PC-9 (cell line): ENCODE data around the gene PITPNB.

ENCODE experiments used
- EZH2 ChIP-seq: fragments of 200-600 bp; sonication (generic); IDR thresholded peaks from 2 replicates; pipeline ENCODE4 v1.8.0; 2017; ENCODE audit warnings: antibody characterized with exemption, low read depth
- TF ChIP-seq, protein P1 (sequence below): fragments of 200-600 bp; sonication (generic); conservative IDR thresholded peaks from 2 replicates; pipeline ENCODE4 v1.6.1; 2017; ENCODE audit warnings: mixed run types, antibody characterized with exemption, mild to moderate bottlenecking, moderate library complexity

DNA sequence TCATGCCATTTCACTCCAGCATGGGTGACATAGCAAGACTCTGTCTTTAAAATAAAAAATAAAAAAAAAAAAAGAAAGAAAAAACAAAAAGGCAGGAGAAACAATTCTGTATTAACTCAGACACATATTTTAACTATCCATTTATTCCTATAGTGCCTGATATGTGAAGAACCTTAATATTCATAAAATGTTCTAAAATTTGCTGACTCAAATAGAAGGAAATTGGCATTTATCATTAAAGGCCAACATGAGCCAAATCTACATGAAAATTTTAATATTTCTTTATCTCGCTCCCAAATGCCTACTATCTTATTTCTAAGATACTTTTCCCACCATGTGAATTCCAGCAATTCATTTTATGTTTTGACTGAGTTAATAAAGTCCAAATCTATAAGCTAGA lies 18.9 kb downstream of the PITPNB start:
- TF ChIP-seq, protein P1, sequence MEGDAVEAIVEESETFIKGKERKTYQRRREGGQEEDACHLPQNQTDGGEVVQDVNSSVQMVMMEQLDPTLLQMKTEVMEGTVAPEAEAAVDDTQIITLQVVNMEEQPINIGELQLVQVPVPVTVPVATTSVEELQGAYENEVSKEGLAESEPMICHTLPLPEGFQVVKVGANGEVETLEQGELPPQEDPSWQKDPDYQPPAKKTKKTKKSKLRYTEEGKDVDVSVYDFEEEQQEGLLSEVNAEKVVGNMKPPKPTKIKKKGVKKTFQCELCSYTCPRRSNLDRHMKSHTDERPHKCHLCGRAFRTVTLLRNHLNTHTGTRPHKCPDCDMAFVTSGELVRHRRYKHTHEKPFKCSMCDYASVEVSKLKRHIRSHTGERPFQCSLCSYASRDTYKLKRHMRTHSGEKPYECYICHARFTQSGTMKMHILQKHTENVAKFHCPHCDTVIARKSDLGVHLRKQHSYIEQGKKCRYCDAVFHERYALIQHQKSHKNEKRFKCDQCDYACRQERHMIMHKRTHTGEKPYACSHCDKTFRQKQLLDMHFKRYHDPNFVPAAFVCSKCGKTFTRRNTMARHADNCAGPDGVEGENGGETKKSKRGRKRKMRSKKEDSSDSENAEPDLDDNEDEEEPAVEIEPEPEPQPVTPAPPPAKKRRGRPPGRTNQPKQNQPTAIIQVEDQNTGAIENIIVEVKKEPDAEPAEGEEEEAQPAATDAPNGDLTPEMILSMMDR, result no peak
- TF ChIP-seq EZH2, result no peak
